GM23338 (cell line): Measurements from ENCODE around the gene NMBR. TPM values are rescaled to one million over a fixed set of nuclear protein-coding genes. Genes with fewer than 3 reads are reported as not detected.
A peak's percentile ranks its signal among the peaks of the same experiment; 100 is the strongest.

ENCODE experiments used
- ATAC-seq: fragments of 200-7000 bp; cut with Tn5 transposase; 3 replicates; pipeline ENCODE4 v1.9.1; 2020
- DNase-seq: peaks from one replicate; pipeline ENCODE4 v3.0.0-alpha.2; 2015; ENCODE audit warnings: low spot score
- H2AFZ ChIP-seq: fragments of 200-600 bp; sonication (generic); 2 replicates; pipeline ENCODE4 v1.8.0; 2016; ENCODE audit warnings: antibody characterized with exemption, mild to moderate bottlenecking, moderate library complexity
- H3F3A ChIP-seq: fragments of 200-600 bp; sonication (generic); replicated peaks from 2 replicates; pipeline ENCODE4 v1.8.0; 2017; ENCODE audit warnings: antibody characterized with exemption, mixed run types, low read depth
- H3K27ac ChIP-seq: fragments of 200-600 bp; sonication (generic); 2 replicates; pipeline ENCODE4 v1.6.1; 2016; ENCODE audit warnings: low read depth
- H3K27me3 ChIP-seq: fragments of 200-600 bp; sonication (generic); 2 replicates; pipeline ENCODE4 v1.8.0; 2016; ENCODE audit warnings: mild to moderate bottlenecking, mixed run types, moderate library complexity; ENCODE audit not compliant: insufficient read depth
- H3K36me3 ChIP-seq: fragments of 200-600 bp; sonication (generic); 2 replicates; pipeline ENCODE4 v1.8.0; 2016; ENCODE audit warnings: mild to moderate bottlenecking; ENCODE audit not compliant: insufficient read depth
- H3K4me1 ChIP-seq: fragments of 200-600 bp; sonication (generic); 2 replicates; pipeline ENCODE4 v1.8.0; 2016; ENCODE audit warnings: mild to moderate bottlenecking, moderate library complexity; ENCODE audit not compliant: insufficient read depth
- H3K4me2 ChIP-seq: fragments of 200-600 bp; sonication (generic); 2 replicates; pipeline ENCODE4 v1.7.1; 2017; ENCODE audit warnings: mixed run types
- H3K4me3 ChIP-seq: fragments of 200-600 bp; sonication (generic); 2 replicates; pipeline ENCODE4 v1.6.1; 2016; ENCODE audit warnings: mixed run types
- H3K79me2 ChIP-seq: fragments of 200-600 bp; sonication (generic); replicated peaks from 2 replicates; pipeline ENCODE4 v1.8.0; 2017; ENCODE audit warnings: mild to moderate bottlenecking; ENCODE audit not compliant: insufficient read depth
- H3K9me2 ChIP-seq: fragments of 200-600 bp; sonication (generic); 2 replicates; pipeline ENCODE4 v1.8.0; 2017; ENCODE audit not compliant: insufficient read depth
- H4K20me1 ChIP-seq: fragments of 200-600 bp; sonication (generic); replicated peaks from 2 replicates; pipeline ENCODE4 v1.8.0; 2017; ENCODE audit warnings: mild to moderate bottlenecking; ENCODE audit not compliant: insufficient read depth
- H3K27ac Mint-ChIP-seq: 2 replicates; pipeline ENCODE4 v1.8.0; 2020; ENCODE audit warnings: inconsistent platforms, mild to moderate bottlenecking, moderate library complexity, mixed read lengths
- H3K27me3 Mint-ChIP-seq: 3 replicates; pipeline ENCODE4 v1.8.0; 2022; ENCODE audit warnings: low read depth, mild to moderate bottlenecking, moderate library complexity, mixed read lengths, inconsistent platforms; ENCODE audit not compliant: insufficient read depth, poor library complexity
- H3K36me3 Mint-ChIP-seq: 3 replicates; pipeline ENCODE4 v1.8.0; 2021; ENCODE audit warnings: low read depth, mild to moderate bottlenecking, inconsistent platforms, moderate library complexity, mixed read lengths
- H3K4me1 Mint-ChIP-seq: 3 replicates; pipeline ENCODE4 v1.8.0; 2020; ENCODE audit warnings: mild to moderate bottlenecking, inconsistent platforms, mixed read lengths
- H3K4me3 Mint-ChIP-seq: 3 replicates; pipeline ENCODE4 v1.8.0; 2021; ENCODE audit warnings: moderate library complexity, mild to moderate bottlenecking, inconsistent platforms, mixed read lengths
- H3K9me3 Mint-ChIP-seq: 3 replicates; pipeline ENCODE4 v1.8.0; 2020; ENCODE audit warnings: moderate library complexity, mild to moderate bottlenecking, inconsistent platforms, mixed read lengths
- CREB1 ChIP-seq: fragments of 250-450 bp; sonication (Bioruptor Pico); IDR thresholded peaks from 2 replicates; pipeline ENCODE4 v1.5.0; 2020; ENCODE audit warnings: low read depth, mild to moderate bottlenecking, moderate library complexity
- EZH2 ChIP-seq: fragments of 200-600 bp; sonication (generic); IDR thresholded peaks from one replicate; pipeline ENCODE4 v1.8.0; 2017; ENCODE audit warnings: antibody characterized with exemption, mild to moderate bottlenecking, low read depth; ENCODE audit not compliant: unreplicated experiment
- EZH2phosphoT487 ChIP-seq: fragments of 200-600 bp; sonication (generic); IDR thresholded peaks from one replicate; pipeline ENCODE4 v1.8.1; 2018; ENCODE audit warnings: antibody characterized with exemption; ENCODE audit not compliant: unreplicated experiment
- JUNB ChIP-seq: IDR thresholded peaks from one replicate; pipeline ENCODE4 v1.6.1; 2016; ENCODE audit warnings: antibody characterized with exemption; ENCODE audit not compliant: unreplicated experiment
- NANOG ChIP-seq: IDR thresholded peaks from 2 replicates; pipeline ENCODE4 v1.6.1; 2016; ENCODE audit warnings: antibody characterized with exemption, borderline replicate concordance
- POLR2AphosphoS5 ChIP-seq: IDR thresholded peaks from 2 replicates; pipeline ENCODE4 v1.6.1; 2016; ENCODE audit warnings: antibody characterized with exemption, low read depth
- STAT1 ChIP-seq: IDR thresholded peaks from one replicate; pipeline ENCODE4 v1.6.1; 2016; ENCODE audit warnings: antibody characterized with exemption; ENCODE audit not compliant: unreplicated experiment
- ZNF114 ChIP-seq: fragments of 250-450 bp; sonication (Bioruptor Pico); IDR thresholded peaks from 2 replicates; pipeline ENCODE4 v1.5.0; 2020; ENCODE audit warnings: mild to moderate bottlenecking, moderate library complexity
- ZNF331 ChIP-seq: fragments of 250-450 bp; sonication (Bioruptor Pico); IDR thresholded peaks from 2 replicates; pipeline ENCODE4 v1.5.0; 2020; ENCODE audit warnings: low read depth, mild to moderate bottlenecking, moderate library complexity
- polyA plus RNA-seq: library from polyadenylated mRNA; unstranded; fragments of >200 nt; fragmentation: Nextera tagmentation; extraction: Ambion mirVana; gene quantifications from 2 replicates; pipeline ENCODE4 v1.2.1, GENCODE V29; 2016
- total RNA-seq: library from RNA; depleted of rRNA; stranded (reverse); fragments of >200 nt; shearing (Covaris generic); gene quantifications from 2 replicates; pipeline ENCODE4 v1.2.3, GENCODE V29; 2014
- TF ChIP-seq, protein P1 (sequence below), 2 experiments: fragments of 200-600 bp in 1 of 2; sonication (generic) in 1 of 2; conservative IDR thresholded peaks; 2 replicates each; pipeline versions ENCODE4 v1.5.1 to v1.6.1; 2016 to 2017; ENCODE audit warnings: antibody characterized with exemption in 2 of 2, low read depth in 2 of 2, mild to moderate bottlenecking in 2 of 2, moderate library complexity in 1 of 2
- TF ChIP-seq, protein P2 (sequence below): IDR thresholded peaks from one replicate; pipeline ENCODE4 v1.6.1; 2018; ENCODE audit warnings: antibody characterized with exemption; ENCODE audit not compliant: unreplicated experiment
- TF ChIP-seq, protein P3 (sequence below): fragments of 250-450 bp; sonication (Bioruptor Pico); IDR thresholded peaks from 2 replicates; pipeline ENCODE4 v1.5.0; 2020; ENCODE audit warnings: mild to moderate bottlenecking, moderate library complexity
- TF ChIP-seq, protein P4 (sequence below): IDR thresholded peaks from 2 replicates; pipeline ENCODE4 v1.6.1; 2016; ENCODE audit warnings: antibody characterized with exemption

The NMBR gene
- total and polyA plus RNA-seq, 2 experiments from 2014 or later: not detected

DNA sequence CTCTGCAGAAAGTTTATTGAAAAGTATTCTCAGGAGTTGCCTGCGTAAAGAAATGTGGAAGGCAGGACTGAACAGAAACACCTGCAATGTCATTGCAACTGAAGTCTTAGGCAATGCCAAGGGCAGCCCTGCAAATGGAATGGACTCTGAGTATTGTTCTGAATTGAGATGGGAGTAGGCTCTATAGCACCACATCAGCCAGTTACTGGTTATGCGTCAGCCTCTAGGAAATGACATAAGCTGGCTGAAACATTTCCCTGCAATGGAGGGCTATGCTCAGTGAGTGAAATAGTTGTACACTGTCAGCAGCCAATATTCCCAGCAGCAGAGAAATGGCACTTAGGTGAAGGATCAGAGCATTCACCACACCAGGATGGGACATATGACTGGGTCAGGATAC lies 28.0 kb downstream of the NMBR start:
- ATAC-seq (no peak), DNase-seq (no peak)
- no peak for TF ChIP-seq STAT1
- TF ChIP-seq EZH2: no peak
- TF ChIP-seq NANOG: no peak
- TF ChIP-seq, protein P1, sequence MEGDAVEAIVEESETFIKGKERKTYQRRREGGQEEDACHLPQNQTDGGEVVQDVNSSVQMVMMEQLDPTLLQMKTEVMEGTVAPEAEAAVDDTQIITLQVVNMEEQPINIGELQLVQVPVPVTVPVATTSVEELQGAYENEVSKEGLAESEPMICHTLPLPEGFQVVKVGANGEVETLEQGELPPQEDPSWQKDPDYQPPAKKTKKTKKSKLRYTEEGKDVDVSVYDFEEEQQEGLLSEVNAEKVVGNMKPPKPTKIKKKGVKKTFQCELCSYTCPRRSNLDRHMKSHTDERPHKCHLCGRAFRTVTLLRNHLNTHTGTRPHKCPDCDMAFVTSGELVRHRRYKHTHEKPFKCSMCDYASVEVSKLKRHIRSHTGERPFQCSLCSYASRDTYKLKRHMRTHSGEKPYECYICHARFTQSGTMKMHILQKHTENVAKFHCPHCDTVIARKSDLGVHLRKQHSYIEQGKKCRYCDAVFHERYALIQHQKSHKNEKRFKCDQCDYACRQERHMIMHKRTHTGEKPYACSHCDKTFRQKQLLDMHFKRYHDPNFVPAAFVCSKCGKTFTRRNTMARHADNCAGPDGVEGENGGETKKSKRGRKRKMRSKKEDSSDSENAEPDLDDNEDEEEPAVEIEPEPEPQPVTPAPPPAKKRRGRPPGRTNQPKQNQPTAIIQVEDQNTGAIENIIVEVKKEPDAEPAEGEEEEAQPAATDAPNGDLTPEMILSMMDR (conservative IDR thresholded peaks at IDR 0.05; ENCODE audit: low read depth in 2 of 2): no peak
- TF ChIP-seq EZH2phosphoT487: no peak
- TF ChIP-seq ZNF331: no peak
- no peak for TF ChIP-seq POLR2AphosphoS5
- TF ChIP-seq ZNF114 (CRISPR knock-in tag): no peak
- TF ChIP-seq CREB1 (CRISPR knock-in tag): no peak
- TF ChIP-seq, protein P2, sequence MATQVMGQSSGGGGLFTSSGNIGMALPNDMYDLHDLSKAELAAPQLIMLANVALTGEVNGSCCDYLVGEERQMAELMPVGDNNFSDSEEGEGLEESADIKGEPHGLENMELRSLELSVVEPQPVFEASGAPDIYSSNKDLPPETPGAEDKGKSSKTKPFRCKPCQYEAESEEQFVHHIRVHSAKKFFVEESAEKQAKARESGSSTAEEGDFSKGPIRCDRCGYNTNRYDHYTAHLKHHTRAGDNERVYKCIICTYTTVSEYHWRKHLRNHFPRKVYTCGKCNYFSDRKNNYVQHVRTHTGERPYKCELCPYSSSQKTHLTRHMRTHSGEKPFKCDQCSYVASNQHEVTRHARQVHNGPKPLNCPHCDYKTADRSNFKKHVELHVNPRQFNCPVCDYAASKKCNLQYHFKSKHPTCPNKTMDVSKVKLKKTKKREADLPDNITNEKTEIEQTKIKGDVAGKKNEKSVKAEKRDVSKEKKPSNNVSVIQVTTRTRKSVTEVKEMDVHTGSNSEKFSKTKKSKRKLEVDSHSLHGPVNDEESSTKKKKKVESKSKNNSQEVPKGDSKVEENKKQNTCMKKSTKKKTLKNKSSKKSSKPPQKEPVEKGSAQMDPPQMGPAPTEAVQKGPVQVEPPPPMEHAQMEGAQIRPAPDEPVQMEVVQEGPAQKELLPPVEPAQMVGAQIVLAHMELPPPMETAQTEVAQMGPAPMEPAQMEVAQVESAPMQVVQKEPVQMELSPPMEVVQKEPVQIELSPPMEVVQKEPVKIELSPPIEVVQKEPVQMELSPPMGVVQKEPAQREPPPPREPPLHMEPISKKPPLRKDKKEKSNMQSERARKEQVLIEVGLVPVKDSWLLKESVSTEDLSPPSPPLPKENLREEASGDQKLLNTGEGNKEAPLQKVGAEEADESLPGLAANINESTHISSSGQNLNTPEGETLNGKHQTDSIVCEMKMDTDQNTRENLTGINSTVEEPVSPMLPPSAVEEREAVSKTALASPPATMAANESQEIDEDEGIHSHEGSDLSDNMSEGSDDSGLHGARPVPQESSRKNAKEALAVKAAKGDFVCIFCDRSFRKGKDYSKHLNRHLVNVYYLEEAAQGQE: no peak
- TF ChIP-seq, protein P3, sequence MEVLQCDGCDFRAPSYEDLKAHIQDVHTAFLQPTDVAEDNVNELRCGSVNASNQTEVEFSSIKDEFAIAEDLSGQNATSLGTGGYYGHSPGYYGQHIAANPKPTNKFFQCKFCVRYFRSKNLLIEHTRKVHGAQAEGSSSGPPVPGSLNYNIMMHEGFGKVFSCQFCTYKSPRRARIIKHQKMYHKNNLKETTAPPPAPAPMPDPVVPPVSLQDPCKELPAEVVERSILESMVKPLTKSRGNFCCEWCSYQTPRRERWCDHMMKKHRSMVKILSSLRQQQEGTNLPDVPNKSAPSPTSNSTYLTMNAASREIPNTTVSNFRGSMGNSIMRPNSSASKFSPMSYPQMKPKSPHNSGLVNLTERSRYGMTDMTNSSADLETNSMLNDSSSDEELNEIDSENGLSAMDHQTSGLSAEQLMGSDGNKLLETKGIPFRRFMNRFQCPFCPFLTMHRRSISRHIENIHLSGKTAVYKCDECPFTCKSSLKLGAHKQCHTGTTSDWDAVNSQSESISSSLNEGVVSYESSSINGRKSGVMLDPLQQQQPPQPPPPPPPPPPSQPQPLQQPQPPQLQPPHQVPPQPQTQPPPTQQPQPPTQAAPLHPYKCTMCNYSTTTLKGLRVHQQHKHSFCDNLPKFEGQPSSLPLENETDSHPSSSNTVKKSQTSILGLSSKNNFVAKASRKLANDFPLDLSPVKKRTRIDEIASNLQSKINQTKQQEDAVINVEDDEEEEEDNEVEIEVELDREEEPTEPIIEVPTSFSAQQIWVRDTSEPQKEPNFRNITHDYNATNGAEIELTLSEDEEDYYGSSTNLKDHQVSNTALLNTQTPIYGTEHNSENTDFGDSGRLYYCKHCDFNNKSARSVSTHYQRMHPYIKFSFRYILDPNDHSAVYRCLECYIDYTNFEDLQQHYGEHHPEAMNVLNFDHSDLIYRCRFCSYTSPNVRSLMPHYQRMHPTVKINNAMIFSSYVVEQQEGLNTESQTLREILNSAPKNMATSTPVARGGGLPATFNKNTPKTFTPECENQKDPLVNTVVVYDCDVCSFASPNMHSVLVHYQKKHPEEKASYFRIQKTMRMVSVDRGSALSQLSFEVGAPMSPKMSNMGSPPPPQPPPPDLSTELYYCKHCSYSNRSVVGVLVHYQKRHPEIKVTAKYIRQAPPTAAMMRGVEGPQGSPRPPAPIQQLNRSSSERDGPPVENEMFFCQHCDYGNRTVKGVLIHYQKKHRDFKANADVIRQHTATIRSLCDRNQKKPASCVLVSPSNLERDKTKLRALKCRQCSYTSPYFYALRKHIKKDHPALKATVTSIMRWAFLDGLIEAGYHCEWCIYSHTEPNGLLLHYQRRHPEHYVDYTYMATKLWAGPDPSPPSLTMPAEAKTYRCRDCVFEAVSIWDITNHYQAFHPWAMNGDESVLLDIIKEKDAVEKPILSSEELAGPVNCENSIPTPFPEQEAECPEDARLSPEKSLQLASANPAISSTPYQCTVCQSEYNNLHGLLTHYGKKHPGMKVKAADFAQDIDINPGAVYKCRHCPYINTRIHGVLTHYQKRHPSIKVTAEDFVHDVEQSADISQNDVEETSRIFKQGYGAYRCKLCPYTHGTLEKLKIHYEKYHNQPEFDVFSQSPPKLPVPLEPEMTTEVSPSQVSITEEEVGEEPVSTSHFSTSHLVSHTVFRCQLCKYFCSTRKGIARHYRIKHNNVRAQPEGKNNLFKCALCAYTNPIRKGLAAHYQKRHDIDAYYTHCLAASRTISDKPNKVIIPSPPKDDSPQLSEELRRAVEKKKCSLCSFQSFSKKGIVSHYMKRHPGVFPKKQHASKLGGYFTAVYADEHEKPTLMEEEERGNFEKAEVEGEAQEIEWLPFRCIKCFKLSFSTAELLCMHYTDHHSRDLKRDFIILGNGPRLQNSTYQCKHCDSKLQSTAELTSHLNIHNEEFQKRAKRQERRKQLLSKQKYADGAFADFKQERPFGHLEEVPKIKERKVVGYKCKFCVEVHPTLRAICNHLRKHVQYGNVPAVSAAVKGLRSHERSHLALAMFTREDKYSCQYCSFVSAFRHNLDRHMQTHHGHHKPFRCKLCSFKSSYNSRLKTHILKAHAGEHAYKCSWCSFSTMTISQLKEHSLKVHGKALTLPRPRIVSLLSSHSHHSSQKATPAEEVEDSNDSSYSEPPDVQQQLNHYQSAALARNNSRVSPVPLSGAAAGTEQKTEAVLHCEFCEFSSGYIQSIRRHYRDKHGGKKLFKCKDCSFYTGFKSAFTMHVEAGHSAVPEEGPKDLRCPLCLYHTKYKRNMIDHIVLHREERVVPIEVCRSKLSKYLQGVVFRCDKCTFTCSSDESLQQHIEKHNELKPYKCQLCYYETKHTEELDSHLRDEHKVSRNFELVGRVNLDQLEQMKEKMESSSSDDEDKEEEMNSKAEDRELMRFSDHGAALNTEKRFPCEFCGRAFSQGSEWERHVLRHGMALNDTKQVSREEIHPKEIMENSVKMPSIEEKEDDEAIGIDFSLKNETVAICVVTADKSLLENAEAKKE (CRISPR knock-in tag): no peak
- TF ChIP-seq, protein P4, sequence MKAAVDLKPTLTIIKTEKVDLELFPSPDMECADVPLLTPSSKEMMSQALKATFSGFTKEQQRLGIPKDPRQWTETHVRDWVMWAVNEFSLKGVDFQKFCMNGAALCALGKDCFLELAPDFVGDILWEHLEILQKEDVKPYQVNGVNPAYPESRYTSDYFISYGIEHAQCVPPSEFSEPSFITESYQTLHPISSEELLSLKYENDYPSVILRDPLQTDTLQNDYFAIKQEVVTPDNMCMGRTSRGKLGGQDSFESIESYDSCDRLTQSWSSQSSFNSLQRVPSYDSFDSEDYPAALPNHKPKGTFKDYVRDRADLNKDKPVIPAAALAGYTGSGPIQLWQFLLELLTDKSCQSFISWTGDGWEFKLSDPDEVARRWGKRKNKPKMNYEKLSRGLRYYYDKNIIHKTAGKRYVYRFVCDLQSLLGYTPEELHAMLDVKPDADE: no peak
- TF ChIP-seq JUNB: no peak
- Mint-ChIP-seq H3K27ac (no peak overlapping the region), H3K9me3 (no peaks in the 10 kb centered on the region), H3K4me3 (no peak overlapping the region), H3K27me3 (peaks cover 1% of the 10 kb centered on the region), H3K36me3 (no peaks in the 10 kb centered on the region), H3K4me1 (peaks cover 4% of the 10 kb centered on the region; the same call in 2 of the 3 replicates)
- Histone ChIP-seq H3K4me3 (no peak overlapping the region), H3K79me2 (no peaks in the 10 kb centered on the region), H3K27me3 (no peaks in the 10 kb centered on the region), H4K20me1 (no peaks in the 10 kb centered on the region), H3K4me1 (no peaks in the 10 kb centered on the region), H3K4me2 (no peak overlapping the region), H2AFZ (peak overlapping the region; percentile 12; the same call in 1 of the 2 replicates), H3K27ac (no peak overlapping the region), H3K36me3 (no peaks in the 10 kb centered on the region), H3F3A (no peaks in the 10 kb centered on the region), H3K9me2 (no peaks in the 10 kb centered on the region)
